Choroid plexus epithelial cell (primary cell): ENCODE data around the gene ADAM11.

Experiments
- DNase-seq: peaks from one replicate; pipeline ENCODE4 v3.0.0-alpha.2; 2010; ENCODE audit warnings: low read depth
- H3K4me3 ChIP-seq: 2 replicates; pipeline ENCODE4 v1.5.1; 2011; ENCODE audit warnings: low read depth, mild to moderate bottlenecking, control low read depth, low read length, moderate library complexity
- TF ChIP-seq, protein P1 (sequence below): conservative IDR thresholded peaks from 2 replicates; pipeline ENCODE4 v1.5.1; 2011; ENCODE audit warnings: low read depth, mild to moderate bottlenecking, control low read depth, inconsistent platforms, low read length, moderate library complexity

ADAM11 gene

DNA sequence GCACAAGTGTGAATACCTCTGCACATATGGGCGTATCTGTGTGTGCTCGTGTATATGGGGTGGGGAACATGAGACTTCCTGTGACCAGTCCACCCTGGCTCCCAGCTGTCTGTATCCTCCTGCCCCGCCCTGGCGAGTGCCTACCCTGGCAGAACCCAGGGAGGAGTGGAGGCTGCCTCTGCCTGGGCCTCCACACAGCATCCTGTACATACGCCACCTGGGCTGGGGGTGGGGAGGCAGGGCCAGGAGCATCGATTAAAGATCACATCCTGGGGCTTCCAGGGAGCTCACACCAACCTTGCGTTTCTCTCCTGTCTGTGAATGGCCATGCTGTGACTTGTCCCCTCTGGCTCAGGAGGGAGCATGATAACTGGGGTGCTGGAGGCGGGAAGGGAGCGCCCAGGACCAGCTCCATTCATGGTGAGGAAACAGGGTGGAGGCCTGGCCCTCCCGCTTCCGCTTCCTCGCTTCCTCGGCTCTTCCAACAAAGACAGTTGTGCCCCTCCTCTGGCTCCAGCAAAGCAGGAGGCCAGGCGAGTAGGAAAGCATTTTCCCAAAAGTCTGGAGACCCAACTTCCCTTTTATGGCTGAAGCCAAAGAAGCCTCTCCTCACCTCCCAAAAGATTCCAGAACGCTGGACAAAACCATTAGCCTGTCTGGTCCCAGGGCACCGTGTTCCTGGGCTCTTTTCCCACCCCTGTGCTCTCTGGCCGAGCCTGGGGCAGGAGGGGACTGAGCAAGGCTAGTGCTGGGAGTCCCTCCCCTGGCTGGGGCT is 22.9 kb downstream of the ADAM11 start:
- no peak overlapping the region for H3K4me3 ChIP-seq
- no peak for DNase-seq
- TF ChIP-seq, protein P1, sequence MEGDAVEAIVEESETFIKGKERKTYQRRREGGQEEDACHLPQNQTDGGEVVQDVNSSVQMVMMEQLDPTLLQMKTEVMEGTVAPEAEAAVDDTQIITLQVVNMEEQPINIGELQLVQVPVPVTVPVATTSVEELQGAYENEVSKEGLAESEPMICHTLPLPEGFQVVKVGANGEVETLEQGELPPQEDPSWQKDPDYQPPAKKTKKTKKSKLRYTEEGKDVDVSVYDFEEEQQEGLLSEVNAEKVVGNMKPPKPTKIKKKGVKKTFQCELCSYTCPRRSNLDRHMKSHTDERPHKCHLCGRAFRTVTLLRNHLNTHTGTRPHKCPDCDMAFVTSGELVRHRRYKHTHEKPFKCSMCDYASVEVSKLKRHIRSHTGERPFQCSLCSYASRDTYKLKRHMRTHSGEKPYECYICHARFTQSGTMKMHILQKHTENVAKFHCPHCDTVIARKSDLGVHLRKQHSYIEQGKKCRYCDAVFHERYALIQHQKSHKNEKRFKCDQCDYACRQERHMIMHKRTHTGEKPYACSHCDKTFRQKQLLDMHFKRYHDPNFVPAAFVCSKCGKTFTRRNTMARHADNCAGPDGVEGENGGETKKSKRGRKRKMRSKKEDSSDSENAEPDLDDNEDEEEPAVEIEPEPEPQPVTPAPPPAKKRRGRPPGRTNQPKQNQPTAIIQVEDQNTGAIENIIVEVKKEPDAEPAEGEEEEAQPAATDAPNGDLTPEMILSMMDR, result no peak

DNA sequence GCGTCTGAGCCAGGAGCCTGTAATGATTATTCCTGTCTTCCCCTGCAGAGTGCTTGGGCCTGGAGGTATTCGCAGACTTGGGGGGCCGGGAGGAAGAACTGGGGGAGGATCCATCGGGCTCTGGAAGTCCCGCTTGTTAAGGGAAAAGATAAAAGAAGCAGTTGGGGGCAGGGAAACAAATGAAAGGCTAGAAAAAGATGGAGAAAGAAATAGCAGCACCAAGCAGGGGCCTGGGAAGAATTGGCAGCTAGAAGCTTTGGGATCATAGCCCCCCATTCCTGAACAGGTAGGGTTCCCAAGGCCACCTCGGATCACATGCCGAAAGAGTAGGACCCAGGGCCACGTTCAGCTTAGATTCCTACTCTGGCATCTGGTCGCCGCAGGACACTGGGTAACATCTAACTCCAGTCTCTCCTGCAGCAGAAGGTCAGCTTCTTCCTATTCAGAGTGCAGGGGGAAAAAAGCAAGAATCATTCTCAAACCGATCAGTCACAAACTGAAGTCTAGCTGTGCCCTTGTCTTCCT is 23.6 kb downstream of the ADAM11 start:
- H3K4me3 ChIP-seq, result no peak overlapping the region
- DNase-seq, result no peak
- TF ChIP-seq, protein P1, result no peak

DNA sequence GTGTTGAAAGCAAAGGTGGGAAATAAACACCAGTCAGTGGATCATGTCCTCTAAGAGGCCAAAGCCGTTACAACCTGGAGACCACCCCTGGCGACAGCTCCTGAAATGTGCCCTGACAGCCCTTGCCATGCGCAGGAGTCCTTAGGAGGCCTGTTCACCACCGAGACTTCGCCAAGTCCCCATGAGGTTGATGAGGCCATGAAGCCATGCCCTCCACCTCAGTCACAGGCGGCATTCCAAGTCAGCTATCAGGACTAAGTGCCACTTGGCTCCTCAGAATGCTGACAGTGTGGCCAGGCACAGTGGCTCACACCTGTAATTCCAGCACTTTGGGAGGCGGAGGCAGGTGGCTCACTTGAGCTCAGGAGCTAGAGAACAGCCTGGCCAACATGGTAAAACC is 27.1 kb downstream of the ADAM11 start:
- DNase-seq, result no peak
- H3K4me3 ChIP-seq, result no peak overlapping the region
- TF ChIP-seq, protein P1, result no peak

DNA sequence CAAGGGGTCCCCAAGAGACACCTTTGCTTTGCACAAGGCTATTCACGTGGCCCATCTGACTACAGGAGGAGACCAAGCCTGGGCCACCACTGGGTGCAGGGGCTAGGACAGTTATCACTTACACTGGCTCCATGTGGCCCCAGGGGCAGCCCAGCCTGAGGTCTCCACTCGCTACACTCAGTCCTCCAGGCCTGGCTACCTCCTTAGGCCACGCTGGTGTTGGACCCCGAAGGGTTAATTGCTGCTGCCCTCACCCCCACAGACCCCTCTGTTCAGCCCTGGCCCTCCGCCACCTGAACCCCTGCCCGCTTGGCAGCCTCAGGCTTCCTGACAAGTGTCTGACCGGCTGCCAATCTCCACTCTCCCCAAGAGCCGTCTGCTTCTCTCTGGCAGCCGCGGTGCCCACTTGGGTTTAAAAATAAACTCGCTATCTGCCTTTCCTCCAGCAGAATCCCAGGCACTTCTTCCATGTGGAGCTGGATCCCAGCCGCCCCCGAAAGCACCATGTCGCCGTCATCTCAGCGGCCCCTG is 27.8 kb downstream of the ADAM11 start:
- TF ChIP-seq, protein P1, result no peak

DNA sequence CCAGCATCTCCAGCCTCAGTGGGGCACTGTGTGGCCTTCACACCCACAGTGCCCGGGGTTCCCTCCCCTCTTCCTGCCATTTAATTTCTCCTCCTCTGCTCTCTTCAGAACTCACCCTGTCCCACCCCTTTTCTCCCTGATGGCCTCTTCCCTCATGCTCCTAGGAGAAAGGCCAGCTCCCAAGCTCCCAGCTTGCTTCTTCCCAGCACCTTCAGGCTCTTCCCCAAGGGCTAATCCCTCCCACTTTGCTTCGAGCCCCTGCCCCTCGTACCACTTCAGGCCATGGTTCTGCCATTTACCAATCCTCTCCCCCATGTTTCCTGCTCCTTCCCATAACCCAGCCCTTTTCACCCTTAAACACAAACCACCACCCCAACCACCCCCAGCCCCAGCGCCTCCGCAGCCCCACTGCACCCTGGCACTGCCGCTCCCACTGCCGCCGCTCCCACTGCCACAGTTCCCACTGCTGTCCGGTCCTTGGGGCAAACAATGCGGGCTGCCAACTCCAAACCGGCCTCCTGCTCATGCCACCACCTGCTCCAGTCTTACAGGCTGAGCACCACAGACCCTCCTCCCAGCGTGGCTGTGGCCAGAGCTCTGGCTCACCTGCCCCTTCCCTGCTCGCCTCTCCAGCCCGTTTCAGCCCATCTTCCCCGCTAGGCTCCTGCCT is 28.6 kb downstream of the ADAM11 start:
- no peak overlapping the region for H3K4me3 ChIP-seq
- DNase-seq, result no peak
- TF ChIP-seq, protein P1, result no peak

More for the DNA sequence above, 27.8 kb downstream of the ADAM11 start:
- DNase-seq, result no peak
- no peak overlapping the region for H3K4me3 ChIP-seq

DNA sequence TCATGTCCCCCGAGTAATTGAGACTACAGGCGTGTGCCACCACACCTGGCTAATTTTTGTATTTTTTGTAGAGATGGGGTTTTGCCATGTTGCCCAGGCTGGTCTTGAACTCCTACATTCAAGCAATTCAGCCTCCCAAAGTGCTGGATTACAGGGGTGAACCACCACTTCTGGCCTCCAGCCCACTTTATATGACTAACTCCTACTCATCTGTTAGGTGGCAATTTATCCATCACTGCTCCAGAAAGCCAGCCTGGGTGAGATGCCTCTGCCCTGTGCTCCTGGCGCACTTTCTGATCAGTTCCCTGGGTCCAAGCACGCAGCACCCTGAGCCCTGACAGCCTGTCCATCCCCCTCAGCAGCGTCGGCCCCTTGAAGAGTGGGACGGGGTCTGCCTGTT is 29.4 kb downstream of the ADAM11 start:
- H3K4me3 ChIP-seq, result no peak overlapping the region
- no peak for DNase-seq
- TF ChIP-seq, protein P1, result no peak
